CD8-positive, alpha-beta memory T cell (primary cell): ENCODE data around the gene MORF4L2. TPM values are rescaled to one million over a fixed set of nuclear protein-coding genes. Genes with fewer than 3 reads are reported as not detected.
"Not testable (repeated sequence)": the region's sequence is repeated elsewhere in the genome, so short reads cannot be mapped to it uniquely, and the experiment has no call there.

Experiments used
- CTCF ChIA-PET: fragments of 350-600 bp; sonication (Branson Sonifier 250); formaldehyde crosslinking; loops from one replicate; lab custom pipeline; 2021; ENCODE audit warnings: antibody characterized with exemption; lab: Charles Lee
- POLR2A ChIA-PET: fragments of 350-600 bp; sonication (Branson Sonifier 250); formaldehyde crosslinking; loops from one replicate; lab custom pipeline; 2021; ENCODE audit warnings: antibody characterized with exemption; lab: Charles Lee
- DNase-seq, 5 donors: peaks; one replicate each; pipeline versions ENCODE4 v3.0.0 to v3.0.0-alpha.2; 2020 to 2022; ENCODE audit warnings: mixed read lengths in 1 of 5
- H3K27ac ChIP-seq: one replicate; pipeline ENCODE4 v1.7.0; 2013; ENCODE audit warnings: low read depth, mild to moderate bottlenecking, low read length, moderate library complexity
- H3K27me3 ChIP-seq: 2 replicates; pipeline ENCODE4 v1.7.0; 2013; ENCODE audit warnings: low read length, mild to moderate bottlenecking; ENCODE audit not compliant: insufficient read depth, poor library complexity, severe bottlenecking
- H3K36me3 ChIP-seq: 2 replicates; pipeline ENCODE4 v1.7.0; 2013; ENCODE audit warnings: mild to moderate bottlenecking, low read length, moderate library complexity; ENCODE audit not compliant: insufficient read depth
- H3K4me1 ChIP-seq: 2 replicates; pipeline ENCODE4 v1.7.0; 2013; ENCODE audit warnings: mild to moderate bottlenecking, low read length, moderate library complexity; ENCODE audit not compliant: insufficient read depth
- H3K4me3 ChIP-seq: 2 replicates; pipeline ENCODE4 v1.7.0; 2013; ENCODE audit warnings: mild to moderate bottlenecking, low read length
- H3K9me3 ChIP-seq: 2 replicates; pipeline ENCODE4 v1.7.0; 2013; ENCODE audit warnings: mild to moderate bottlenecking, low read length
- H3K27ac Mint-ChIP-seq, 8 donors: one replicate each; pipeline ENCODE4 v1.8.0; 2020 to 2021; ENCODE audit warnings: mixed read lengths in 8 of 8, mild to moderate bottlenecking in 6 of 8, inconsistent platforms in 3 of 8, moderate library complexity in 3 of 8
- H3K27me3 Mint-ChIP-seq, 2 donors: one replicate each; pipeline ENCODE4 v1.8.0; 2020 to 2021; ENCODE audit warnings: mixed read lengths in 2 of 2, mild to moderate bottlenecking in 1 of 2, moderate library complexity in 1 of 2
- H3K36me3 Mint-ChIP-seq, 3 donors: one replicate each; pipeline ENCODE4 v1.8.0; 2020 to 2021; ENCODE audit warnings: mixed read lengths in 3 of 3, inconsistent platforms in 1 of 3, mild to moderate bottlenecking in 1 of 3
- H3K4me1 Mint-ChIP-seq, 3 donors: one replicate each; pipeline ENCODE4 v1.8.0; 2020 to 2021; ENCODE audit warnings: mixed read lengths in 3 of 3, inconsistent platforms in 1 of 3, mild to moderate bottlenecking in 1 of 3
- H3K4me3 Mint-ChIP-seq, 7 donors: one replicate each; pipeline ENCODE4 v1.8.0; 2020 to 2021; ENCODE audit warnings: mixed read lengths in 7 of 7, mild to moderate bottlenecking in 6 of 7, moderate library complexity in 4 of 7, inconsistent platforms in 2 of 7
- H3K9me3 Mint-ChIP-seq, 5 donors: one replicate each; pipeline ENCODE4 v1.8.0; 2020 to 2022; ENCODE audit warnings: mixed read lengths in 5 of 5, mild to moderate bottlenecking in 3 of 5, moderate library complexity in 2 of 5, inconsistent platforms in 1 of 5
- polyA plus RNA-seq: library from polyadenylated mRNA; unstranded; fragments of 300-500 nt; fragmentation: Illumina TruSeq; gene quantifications from one replicate; pipeline ENCODE4 v1.2.3, GENCODE V29; 2021
- total RNA-seq, 2 experiments: library from RNA; stranded (reverse); gene quantifications; one replicate each; pipeline ENCODE4 v1.2.3, GENCODE V29; 2021

The MORF4L2 gene
- total and polyA plus RNA-seq, 3 experiments from 2014 or later = 80.8 to 202 (median 198) TPM

DNA sequence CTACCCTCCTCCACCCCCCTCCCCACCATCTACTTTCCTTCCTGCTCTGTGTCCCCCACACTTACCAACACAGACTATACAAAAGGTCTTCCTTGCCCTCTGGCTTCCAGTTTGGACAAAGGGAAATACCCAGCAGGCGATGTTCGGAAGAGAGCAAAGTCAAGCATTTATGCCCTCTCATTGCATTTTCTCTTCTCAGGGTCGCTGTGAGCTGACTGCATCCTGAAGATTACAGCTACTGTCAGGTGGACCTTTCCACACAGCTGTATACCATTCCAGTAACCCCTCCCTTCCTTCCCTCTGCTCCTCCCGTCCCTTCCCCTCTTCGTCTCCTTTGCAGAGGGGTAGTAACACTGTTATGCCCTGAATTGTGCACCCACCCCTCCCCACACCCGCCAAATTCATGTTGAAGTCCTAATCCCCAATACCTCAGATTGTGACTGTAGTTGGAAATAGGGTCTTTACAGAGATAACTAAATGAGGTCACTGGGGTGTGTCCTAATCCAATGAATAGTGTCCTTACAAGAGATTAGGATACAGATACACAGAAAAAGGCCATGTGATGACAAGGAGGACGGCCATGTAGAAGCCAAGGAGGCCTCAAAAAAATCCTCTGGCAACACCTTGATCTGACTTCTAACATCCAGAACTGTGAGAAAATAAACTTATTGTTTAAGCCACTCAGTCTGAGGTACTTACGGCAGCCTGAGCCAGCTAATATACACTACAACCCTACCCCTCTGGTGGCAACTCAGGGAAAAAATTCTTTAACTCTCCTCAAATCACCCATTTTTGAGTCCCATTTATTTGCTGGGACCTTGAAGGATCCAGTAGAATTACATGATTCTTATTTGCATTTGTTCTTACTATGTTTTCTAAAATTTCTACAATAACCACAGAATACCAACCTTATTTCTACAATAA, 11.7 kb downstream of the MORF4L2 start:
- POLR2A ChIA-PET = interaction anchor here (0.5 kb wide), 1 partner anchor 12 kb away, joined by 3 read pairs; no protein-coding TSS in a partner anchor
- DNase-seq = no peak
- H3K27ac Mint-ChIP-seq = no peak overlapping the region

GRCh38 chrX:103669745-103670144, 16.8 kb downstream of the MORF4L2 start:
- Mint-ChIP-seq H3K27me3 (peaks cover 0 to 4% of the 10 kb centered on the region in 2 donors), H3K4me1 (no peaks in the 10 kb centered on the region), H3K9me3 (no peaks in the 10 kb centered on the region), H3K4me3 (no peak overlapping the region), H3K27ac (no peak overlapping the region), H3K36me3 (peaks cover 0 to 1% (median 0%) of the 10 kb centered on the region in 3 donors)
- no peaks in the 10 kb centered on the region for H3K27me3 ChIP-seq
- CTCF ChIA-PET = no interaction called here
- H3K36me3 ChIP-seq = peaks cover 3% of the 10 kb centered on the region
- no peaks in the 10 kb centered on the region for H3K4me1 ChIP-seq
- H3K4me3 ChIP-seq = no peak overlapping the region
- POLR2A ChIA-PET = no interaction called here
- H3K27ac ChIP-seq = no peak overlapping the region
- no peaks in the 10 kb centered on the region for H3K9me3 ChIP-seq
- no peak for DNase-seq

More for the DNA sequence above, 11.7 kb downstream of the MORF4L2 start:
- Mint-ChIP-seq H3K4me1 (peaks cover 0 to 6% (median 4%) of the 10 kb centered on the region in 3 donors), H3K27me3 (peaks cover 0 to 2% of the 10 kb centered on the region in 2 donors), H3K9me3 (no peaks in the 10 kb centered on the region), H3K4me3 (no peak overlapping the region), H3K36me3 (peaks cover 0 to 44% (median 2%) of the 10 kb centered on the region in 3 donors)
- H3K4me1 ChIP-seq = no peaks in the 10 kb centered on the region
- no peak overlapping the region for H3K4me3 ChIP-seq
- no peak overlapping the region for H3K27ac ChIP-seq
- no peaks in the 10 kb centered on the region for H3K27me3 ChIP-seq
- CTCF ChIA-PET = no interaction called here
- peaks cover 10% of the 10 kb centered on the region for H3K36me3 ChIP-seq
- H3K9me3 ChIP-seq = no peaks in the 10 kb centered on the region

DNA sequence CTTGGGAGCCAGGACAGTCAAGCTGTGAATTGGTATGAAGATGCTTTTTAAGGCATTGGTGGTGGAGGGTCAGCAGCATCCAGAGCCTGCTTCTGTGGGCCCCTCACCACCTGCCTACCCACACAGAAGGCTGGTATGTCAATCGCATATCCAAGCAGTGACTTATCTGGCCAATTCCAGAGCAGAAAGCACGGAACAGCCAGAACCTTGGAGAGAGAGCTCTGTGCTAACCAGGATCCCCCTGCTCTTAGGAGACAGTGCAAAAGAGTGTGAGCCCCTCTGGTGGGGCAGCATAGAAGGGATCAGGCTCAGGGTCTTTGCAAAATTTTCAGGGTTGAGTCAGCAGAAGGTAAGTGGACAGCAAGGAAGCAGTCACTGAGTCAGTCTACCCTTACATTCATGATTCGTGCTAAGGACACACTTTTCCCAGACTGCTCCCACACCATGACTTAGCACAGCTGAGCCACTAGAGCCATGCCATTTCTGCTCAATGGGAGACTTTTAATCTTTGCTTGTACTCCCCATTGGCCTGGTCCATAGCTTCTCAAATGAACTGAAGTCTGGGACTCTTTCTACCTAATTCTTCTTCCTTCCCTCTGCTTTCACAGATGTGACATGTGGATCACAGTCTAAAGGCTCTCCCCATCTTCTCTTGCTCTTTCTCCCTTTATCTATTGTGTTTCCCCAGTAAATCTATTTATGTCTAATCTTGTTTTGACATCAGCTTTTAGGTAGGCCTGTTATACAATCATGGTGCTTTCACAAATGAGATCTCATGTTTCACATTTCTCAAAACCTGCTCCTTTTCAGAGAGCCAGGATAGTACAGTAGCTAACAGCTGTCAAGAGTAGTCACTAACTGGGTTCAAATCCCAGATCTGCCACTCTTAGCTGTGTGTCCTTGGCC, 20.0 kb downstream of the MORF4L2 start:
- Mint-ChIP-seq H3K27me3 (peaks cover 11 to 13% of the 10 kb centered on the region in 2 donors), H3K9me3 (no peaks in the 10 kb centered on the region), H3K4me3 (no peak overlapping the region), H3K4me1 (peaks cover 0 to 7% (median 2%) of the 10 kb centered on the region in 3 donors), H3K36me3 (no peaks in the 10 kb centered on the region), H3K27ac (no peak overlapping the region)
- Histone ChIP-seq H3K36me3 (no peaks in the 10 kb centered on the region), H3K9me3 (no peaks in the 10 kb centered on the region), H3K4me3 (no peak overlapping the region), H3K4me1 (no peaks in the 10 kb centered on the region), H3K27me3 (no peaks in the 10 kb centered on the region), H3K27ac (no peak overlapping the region)
- ChIA-PET CTCF (no interaction called here), POLR2A (no interaction called here)
- no peak for DNase-seq

GRCh38 chrX:103663981-103664762, 22.3 kb downstream of the MORF4L2 start:
- no peak overlapping the region for H3K27ac Mint-ChIP-seq
- ChIA-PET CTCF (no interaction called here), POLR2A (interaction anchor here (0.7 kb wide), 1 partner anchor 15 kb away, joined by 3 read pairs; no protein-coding TSS in a partner anchor)
- no peaks in the 10 kb centered on the region for H3K9me3 Mint-ChIP-seq
- H3K4me1 Mint-ChIP-seq = peaks cover 0 to 7% (median 2%) of the 10 kb centered on the region in 3 donors
- H3K27ac ChIP-seq = no peak overlapping the region
- no peaks in the 10 kb centered on the region for H3K36me3 ChIP-seq
- no peak for DNase-seq
- peaks cover 16 to 21% of the 10 kb centered on the region in 2 donors for H3K27me3 Mint-ChIP-seq
- H3K27me3 ChIP-seq = no peaks in the 10 kb centered on the region
- H3K36me3 Mint-ChIP-seq = peaks cover 0 to 1% (median 0%) of the 10 kb centered on the region in 3 donors
- no peak overlapping the region for H3K4me3 ChIP-seq
- H3K9me3 ChIP-seq = no peaks in the 10 kb centered on the region
- no peaks in the 10 kb centered on the region for H3K4me1 ChIP-seq
- no peak overlapping the region for H3K4me3 Mint-ChIP-seq

DNA sequence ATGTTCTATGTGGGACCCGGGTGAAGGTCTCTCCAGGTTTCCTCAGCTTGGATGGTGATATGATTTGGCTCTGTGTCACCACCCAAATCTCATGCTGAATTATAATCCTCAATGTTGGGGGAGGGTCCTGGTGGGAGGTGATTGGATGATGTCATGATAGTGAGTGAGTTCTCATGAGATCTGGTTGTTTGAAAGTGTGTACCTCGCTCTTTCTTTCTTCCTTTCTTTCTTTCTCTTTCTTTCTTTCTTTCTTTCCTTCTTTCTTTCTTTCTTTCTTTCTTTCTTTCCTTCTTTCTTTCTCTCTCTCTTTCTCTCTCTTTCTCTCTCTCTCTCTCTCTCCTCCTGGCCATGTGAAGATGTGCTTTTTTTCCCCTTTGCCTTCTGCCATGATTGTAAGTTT, 27.0 kb downstream of the MORF4L2 start:
- H3K4me3 ChIP-seq, H3K27ac ChIP-seq, H3K9me3 ChIP-seq, POLR2A ChIA-PET, DNase-seq, H3K27me3 ChIP-seq, H3K4me1 ChIP-seq, H3K36me3 ChIP-seq, H3K4me1 Mint-ChIP-seq, CTCF ChIA-PET, H3K36me3 Mint-ChIP-seq, H3K9me3 Mint-ChIP-seq, H3K4me3 Mint-ChIP-seq: not testable (repeated sequence)
- H3K27me3 Mint-ChIP-seq = peaks cover 23 to 31% of the 10 kb centered on the region in 2 donors
- peak overlapping the region in 1 of 8 donors; percentile 48 for H3K27ac Mint-ChIP-seq

- DNase-seq = no peak
- Histone ChIP-seq H3K4me3 (no peak overlapping the region), H3K4me1 (no peaks in the 10 kb centered on the region), H3K27me3 (no peaks in the 10 kb centered on the region), H3K36me3 (no peaks in the 10 kb centered on the region), H3K27ac (no peak overlapping the region), H3K9me3 (no peaks in the 10 kb centered on the region)
- CTCF ChIA-PET = no interaction called here
- peaks cover 0 to 1% (median 0%) of the 10 kb centered on the region in 3 donors for H3K36me3 Mint-ChIP-seq
- H3K27me3 Mint-ChIP-seq = peaks cover 23 to 27% of the 10 kb centered on the region in 2 donors
- no peak overlapping the region for H3K4me3 Mint-ChIP-seq
- peaks cover 0 to 3% (median 0%) of the 10 kb centered on the region in 3 donors for H3K4me1 Mint-ChIP-seq
- peaks cover 0 to 3% (median 0%) of the 10 kb centered on the region in 5 donors for H3K9me3 Mint-ChIP-seq
- POLR2A ChIA-PET = no interaction called here
- no peak overlapping the region for H3K27ac Mint-ChIP-seq
Observed at GRCh38 chrX:103658681-103659433, 27.6 kb downstream of the MORF4L2 start.

DNA sequence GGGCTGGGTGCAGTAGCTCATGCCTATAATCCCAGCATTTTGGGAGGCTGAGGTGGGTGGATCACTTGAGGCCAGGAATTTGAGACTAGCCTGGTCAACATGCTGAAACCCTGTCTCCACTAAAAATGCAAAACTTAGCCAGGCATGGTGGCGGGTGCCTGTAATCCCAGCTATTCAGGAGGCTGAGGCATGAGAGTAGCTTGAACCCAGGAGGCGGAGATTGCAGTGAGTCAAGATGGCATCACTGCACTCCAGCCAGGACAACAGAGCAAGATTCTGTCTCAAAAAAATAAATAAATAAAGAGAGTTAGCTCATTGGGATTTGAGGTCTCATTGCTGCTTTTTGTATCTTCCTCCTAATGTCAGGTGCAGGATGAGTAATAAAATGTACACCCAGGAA, 29.4 kb downstream of the MORF4L2 start:
- H3K27me3 ChIP-seq, H3K27ac Mint-ChIP-seq: not testable (repeated sequence)

More for the DNA sequence above, 29.4 kb downstream of the MORF4L2 start:
- POLR2A ChIA-PET, H3K4me3 Mint-ChIP-seq, H3K27ac ChIP-seq, CTCF ChIA-PET, H3K36me3 Mint-ChIP-seq, H3K4me1 ChIP-seq, H3K4me1 Mint-ChIP-seq, H3K9me3 ChIP-seq, H3K36me3 ChIP-seq, H3K4me3 ChIP-seq, H3K9me3 Mint-ChIP-seq, DNase-seq: not testable (repeated sequence)
- peaks cover 19 to 20% of the 10 kb centered on the region in 2 donors for H3K27me3 Mint-ChIP-seq
